ENCODE data around the gene SOX5. TPM values are rescaled to one million over a fixed set of nuclear protein-coding genes. Genes with fewer than 3 reads are reported as not detected.

SOX5 gene
- total and polyA plus RNA-seq, 2 donors (not counting 1 experiment from before 2014, with no cell fraction given) = 3.9 to 17.2 TPM

DNA sequence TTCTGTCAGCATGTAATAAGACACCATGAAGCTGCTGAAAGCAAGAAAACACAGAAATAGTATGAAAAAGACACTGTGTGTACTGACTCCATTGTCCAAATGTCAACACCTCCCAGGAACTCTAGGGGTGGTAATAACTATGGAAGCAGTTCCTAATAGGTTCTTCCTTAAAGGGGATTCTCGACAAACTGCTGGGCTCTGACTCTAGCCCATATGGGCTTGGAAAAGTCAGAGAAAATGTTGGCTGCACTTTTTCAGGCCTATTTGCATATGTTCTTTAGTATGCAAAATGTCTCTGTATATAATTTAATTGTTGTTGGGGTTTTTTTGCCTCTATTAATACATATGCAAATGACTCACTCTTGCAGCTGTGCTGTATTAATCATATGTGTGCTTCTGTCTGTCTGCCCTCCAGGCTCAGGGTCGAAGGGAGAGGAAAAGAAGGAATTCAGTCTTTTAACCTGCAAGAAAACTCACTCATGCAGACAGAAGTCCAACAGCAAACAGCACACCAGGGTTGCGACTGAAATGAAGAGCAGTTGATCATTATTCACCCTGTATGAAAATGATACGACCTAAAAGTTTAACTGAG lies 317.6 kb downstream of the SOX5 start:
- H2AFZ ChIP-seq (ENCODE audit: insufficient read depth, low read depth, low read length, poor library complexity, severe bottlenecking) = no peak overlapping the region
- Mint-ChIP-seq H3K27ac (no peak overlapping the region), H3K4me1 (no peaks in the 10 kb centered on the region)

GRCh38 chr12:23630524-23630923 lies 318.9 kb downstream of the SOX5 start:
- Histone ChIP-seq H3K27ac (ENCODE audit: low read length in 2 of 2) (no peak overlapping the region), H3K9ac (ENCODE audit: low read length) (no peak overlapping the region), H4K20me1 (ENCODE audit: control insufficient read depth, insufficient read depth, low read length, poor library complexity, severe bottlenecking) (no peaks in the 10 kb centered on the region), H3K4me2 (replicated peaks; ENCODE audit: low read depth, low read length, poor library complexity, severe bottlenecking) (no peak overlapping the region), H2AFZ (ENCODE audit: insufficient read depth, low read depth, low read length, poor library complexity, severe bottlenecking) (no peak overlapping the region), H3K4me1 (ENCODE audit: control insufficient read depth in 2 of 2, insufficient read depth in 2 of 2, low read length in 2 of 2) (no peaks in the 10 kb centered on the region), H3K27me3 (replicated peaks in 1 of 4; ENCODE audit: control extremely low read depth in 1 of 4, control insufficient read depth in 3 of 4, insufficient read depth in 4 of 4, low read length in 3 of 4) (no peaks in the 10 kb centered on the region), H3K36me3 (replicated peaks in 1 of 2; ENCODE audit: control extremely low read depth in 1 of 2, control insufficient read depth in 1 of 2, extremely low read depth in 1 of 2, insufficient read depth in 2 of 2, low read length in 1 of 2) (no peaks in the 10 kb centered on the region), H3K4me3 (ENCODE audit: control extremely low read depth in 1 of 5, extremely low read depth in 1 of 5, insufficient read depth in 1 of 5, low read depth in 2 of 5, low read length in 4 of 5) (no peak overlapping the region), H3K9me3 (ENCODE audit: control extremely low read depth in 1 of 3, control insufficient read depth in 2 of 3, insufficient read depth in 1 of 3, low read length in 2 of 3) (no peaks in the 10 kb centered on the region), H3K79me2 (ENCODE audit: control insufficient read depth, insufficient read depth, low read length) (no peaks in the 10 kb centered on the region)
- Mint-ChIP-seq H3K4me3 (no peak overlapping the region), H3K27me3 (no peaks in the 10 kb centered on the region), H3K27ac (no peak overlapping the region), H3K9me3 (ENCODE audit: insufficient read depth) (no peaks in the 10 kb centered on the region), H3K4me1 (no peaks in the 10 kb centered on the region)
- POLR2A ChIA-PET = no interaction called here
- no peak for TF ChIP-seq CTCF (IDR thresholded peaks at IDR 0.05)
- no peak for TF ChIP-seq EZH2 (IDR thresholded peaks at IDR 0.05; ENCODE audit: borderline replicate concordance, insufficient read depth, low read depth, low read length, poor library complexity, severe bottlenecking)
- ATAC-seq (ENCODE audit: low read depth) = no peak
- no peak for DNase-seq
- intact Hi-C loops (cut with micrococcal nuclease) = no loop called here
- CTCF ChIA-PET = no interaction called here

More for the DNA sequence above, 317.6 kb downstream of the SOX5 start:
- WGBS (ENCODE audit: insufficient coverage) = 80% methylated on average over 1 of the region's 4 CpGs
- ChIA-PET POLR2A (no interaction called here), CTCF (no interaction called here)
- Histone ChIP-seq H3K4me1 (ENCODE audit: control insufficient read depth in 2 of 2, insufficient read depth in 2 of 2, low read length in 2 of 2) (no peaks in the 10 kb centered on the region), H3K79me2 (ENCODE audit: control insufficient read depth, insufficient read depth, low read length) (no peaks in the 10 kb centered on the region), H3K9me3 (ENCODE audit: control extremely low read depth in 1 of 3, control insufficient read depth in 2 of 3, insufficient read depth in 1 of 3, low read length in 2 of 3) (no peaks in the 10 kb centered on the region), H3K27me3 (replicated peaks in 1 of 4; ENCODE audit: control extremely low read depth in 1 of 4, control insufficient read depth in 3 of 4, insufficient read depth in 4 of 4, low read length in 3 of 4) (no peaks in the 10 kb centered on the region), H3K4me3 (ENCODE audit: control extremely low read depth in 1 of 5, extremely low read depth in 1 of 5, insufficient read depth in 1 of 5, low read depth in 2 of 5, low read length in 4 of 5) (no peak overlapping the region), H3K9ac (ENCODE audit: low read length) (no peak overlapping the region), H3K36me3 (replicated peaks in 1 of 2; ENCODE audit: control extremely low read depth in 1 of 2, control insufficient read depth in 1 of 2, extremely low read depth in 1 of 2, insufficient read depth in 2 of 2, low read length in 1 of 2) (no peaks in the 10 kb centered on the region), H4K20me1 (ENCODE audit: control insufficient read depth, insufficient read depth, low read length, poor library complexity, severe bottlenecking) (no peaks in the 10 kb centered on the region), H3K4me2 (replicated peaks; ENCODE audit: low read depth, low read length, poor library complexity, severe bottlenecking) (no peak overlapping the region), H3K27ac (ENCODE audit: low read length in 2 of 2) (no peak overlapping the region)
- intact Hi-C loops (cut with micrococcal nuclease) = no loop called here
- Mint-ChIP-seq H3K27me3 (no peaks in the 10 kb centered on the region), H3K4me3 (no peak overlapping the region), H3K9me3 (ENCODE audit: insufficient read depth) (no peaks in the 10 kb centered on the region)
- DNase-seq = no peak
- TF ChIP-seq EZH2 (IDR thresholded peaks at IDR 0.05; ENCODE audit: borderline replicate concordance, insufficient read depth, low read depth, low read length, poor library complexity, severe bottlenecking) = no peak
- no peak for TF ChIP-seq CTCF (IDR thresholded peaks at IDR 0.05)
- no peak for ATAC-seq (ENCODE audit: low read depth)

Data from B cell (primary cell).